Transverse colon (tissue), 4 donors: ENCODE results near the gene TOX2.

ENCODE experiments used
- CTCF ChIP-seq, 5 experiments: fragments of 200-600 bp in 3 of 5; fragments of 450-650 bp in 2 of 5; sonication (generic) in 3 of 5; IDR thresholded peaks; 1 replicate in 2 of 5; 2 replicates in 3 of 5; pipeline ENCODE4 v1.5.1; 2016 to 2017; ENCODE audit warnings: antibody characterized with exemption in 5 of 5, inconsistent platforms in 3 of 5, mild to moderate bottlenecking in 2 of 5, moderate library complexity in 1 of 5
- POLR2A ChIP-seq: fragments of 450-650 bp; IDR thresholded peaks from one replicate; pipeline ENCODE4 v1.6.1; 2016; ENCODE audit warnings: antibody characterized with exemption, mild to moderate bottlenecking, moderate library complexity
- POLR2AphosphoS5 ChIP-seq, 3 donors: sonication (generic); formaldehyde crosslinking; IDR thresholded peaks; one replicate each; pipeline ENCODE4 v1.6.1; 2016; ENCODE audit warnings: antibody characterized with exemption in 3 of 3

GRCh38 chr20:44036441-44036840 lies 121.8 kb downstream of the TOX2 start:
- TF ChIP-seq CTCF (IDR thresholded peaks at IDR 0.05) (no peak), POLR2AphosphoS5 (IDR thresholded peaks at IDR 0.05) (no peak), POLR2A (no peak)
